ENCODE data around the gene UBXN7.
"Not testable (repeated sequence)": the region's sequence is repeated elsewhere in the genome, so short reads cannot be mapped to it uniquely, and the experiment has no call there.

The UBXN7 gene, protein sequence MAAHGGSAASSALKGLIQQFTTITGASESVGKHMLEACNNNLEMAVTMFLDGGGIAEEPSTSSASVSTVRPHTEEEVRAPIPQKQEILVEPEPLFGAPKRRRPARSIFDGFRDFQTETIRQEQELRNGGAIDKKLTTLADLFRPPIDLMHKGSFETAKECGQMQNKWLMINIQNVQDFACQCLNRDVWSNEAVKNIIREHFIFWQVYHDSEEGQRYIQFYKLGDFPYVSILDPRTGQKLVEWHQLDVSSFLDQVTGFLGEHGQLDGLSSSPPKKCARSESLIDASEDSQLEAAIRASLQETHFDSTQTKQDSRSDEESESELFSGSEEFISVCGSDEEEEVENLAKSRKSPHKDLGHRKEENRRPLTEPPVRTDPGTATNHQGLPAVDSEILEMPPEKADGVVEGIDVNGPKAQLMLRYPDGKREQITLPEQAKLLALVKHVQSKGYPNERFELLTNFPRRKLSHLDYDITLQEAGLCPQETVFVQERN

DNA sequence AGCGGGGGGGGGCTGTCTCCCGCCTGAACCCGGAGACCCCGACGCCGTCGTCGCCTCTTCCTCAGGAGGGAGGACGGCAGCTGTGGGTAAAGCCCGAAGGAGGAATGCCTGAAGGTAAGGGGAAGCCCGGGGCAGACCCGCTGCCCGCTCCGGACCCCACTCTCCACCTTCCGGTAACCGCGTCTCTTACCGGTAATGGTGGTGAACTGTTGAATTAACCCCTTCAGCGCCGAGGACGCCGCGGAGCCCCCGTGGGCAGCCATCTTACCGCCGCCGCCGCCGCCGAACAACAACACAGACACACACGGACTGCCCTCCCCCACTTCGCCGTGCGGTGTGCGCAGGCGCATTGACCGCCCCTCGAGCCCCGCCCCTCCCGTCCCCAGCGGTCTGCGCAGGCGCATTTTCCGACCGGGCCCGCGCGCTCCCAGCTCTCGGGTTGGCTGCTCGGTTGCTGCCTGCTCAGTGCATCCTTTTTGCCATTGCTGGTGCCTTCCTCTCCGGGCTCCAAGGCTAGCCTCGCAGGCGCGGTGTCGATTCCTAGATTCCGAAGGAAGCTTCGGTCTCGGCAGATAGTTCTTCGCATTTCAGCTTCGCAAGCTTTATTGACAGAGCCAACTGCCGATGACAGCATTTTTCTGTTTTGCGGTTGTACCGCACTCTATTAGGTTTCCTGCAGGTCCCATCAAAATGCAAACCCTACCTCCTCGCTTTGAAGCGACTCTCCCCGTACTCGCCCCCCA, at the start of gene UBXN7:
Gene UBXN7 (minus strand): TSS at position 291 of the 743 bp plus-strand sequence. CDS start 28 bp downstream, at position 263.
- FAIRE-seq: peak; percentile 55

DNA sequence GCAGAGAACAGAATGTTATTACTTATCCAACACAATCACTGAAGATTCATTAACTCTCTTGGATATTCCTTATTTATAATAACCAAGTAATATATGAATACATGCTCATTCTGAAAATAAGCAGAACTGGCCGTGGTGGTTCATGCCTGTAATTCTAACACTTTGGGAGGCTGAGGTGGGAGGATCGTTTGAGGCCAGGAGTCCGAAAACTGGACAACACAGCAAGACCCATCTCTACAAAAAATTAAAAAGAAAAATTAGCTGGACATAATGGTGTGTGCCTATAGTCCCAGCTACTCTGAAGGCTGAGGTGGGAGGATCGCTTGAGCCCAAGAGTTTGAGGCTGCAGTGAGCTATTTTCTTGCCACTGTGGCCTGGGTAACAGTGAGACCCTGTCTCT, 45.5 kb upstream of the UBXN7 start:
- no peak for FAIRE-seq

DNA sequence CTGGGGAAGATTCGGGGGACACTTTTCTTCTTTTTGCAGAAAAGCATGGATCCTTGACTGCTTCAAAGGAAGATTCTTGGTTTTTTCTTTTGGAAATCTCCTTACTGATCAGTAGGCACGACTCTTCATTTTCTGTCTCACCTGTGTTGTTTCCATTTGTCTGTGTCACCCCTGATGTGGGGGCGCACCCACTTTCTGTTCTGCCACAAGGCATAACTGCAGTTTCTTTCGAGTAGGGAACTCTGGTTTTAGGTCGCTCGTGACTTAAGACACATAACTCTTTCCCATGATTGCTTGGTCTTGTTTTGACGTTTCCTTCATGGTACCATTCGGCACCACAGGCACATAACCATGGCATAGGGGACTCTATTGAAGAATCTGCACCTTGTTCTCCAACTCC, 40.1 kb upstream of the UBXN7 start:
- no peak for FAIRE-seq

DNA sequence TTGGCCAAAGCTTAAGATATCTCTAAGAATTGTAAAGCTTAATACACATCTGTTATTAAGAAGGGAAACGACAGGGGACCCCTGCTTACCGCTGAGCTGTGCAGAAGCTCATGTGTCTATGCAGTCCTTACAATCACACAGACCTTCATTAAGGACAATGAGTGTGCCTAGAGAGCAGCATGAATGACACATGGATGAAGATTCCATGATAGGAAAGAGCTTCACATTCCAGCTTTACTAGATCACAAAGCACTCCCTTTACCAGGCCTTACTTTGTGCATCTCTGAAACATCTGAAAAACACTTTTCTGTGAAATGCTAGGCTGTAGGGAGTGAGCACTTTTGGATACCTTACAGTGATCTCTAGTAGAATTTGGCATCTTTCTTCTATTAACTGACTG, 39.3 kb upstream of the UBXN7 start:
- FAIRE-seq: no peak

DNA sequence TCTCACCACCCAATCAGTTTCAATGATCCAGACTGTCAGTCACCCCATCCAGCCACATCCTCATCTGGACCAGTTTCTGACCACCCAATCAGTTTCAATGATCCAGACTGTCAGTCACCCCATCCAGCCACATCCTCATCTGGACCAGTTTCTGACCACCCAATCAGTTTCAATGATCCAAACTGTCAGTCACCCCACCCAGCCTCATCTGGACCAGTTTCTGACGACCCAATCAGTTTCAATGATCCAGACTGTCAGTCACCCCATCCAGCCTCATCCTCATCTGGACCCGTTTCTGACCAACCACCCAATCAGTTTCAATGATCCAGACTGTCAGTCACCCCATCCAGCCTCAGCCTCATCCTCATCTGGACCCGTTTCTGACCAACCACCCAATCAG, 38.0 kb upstream of the UBXN7 start:
- not testable (repeated sequence) for FAIRE-seq

DNA sequence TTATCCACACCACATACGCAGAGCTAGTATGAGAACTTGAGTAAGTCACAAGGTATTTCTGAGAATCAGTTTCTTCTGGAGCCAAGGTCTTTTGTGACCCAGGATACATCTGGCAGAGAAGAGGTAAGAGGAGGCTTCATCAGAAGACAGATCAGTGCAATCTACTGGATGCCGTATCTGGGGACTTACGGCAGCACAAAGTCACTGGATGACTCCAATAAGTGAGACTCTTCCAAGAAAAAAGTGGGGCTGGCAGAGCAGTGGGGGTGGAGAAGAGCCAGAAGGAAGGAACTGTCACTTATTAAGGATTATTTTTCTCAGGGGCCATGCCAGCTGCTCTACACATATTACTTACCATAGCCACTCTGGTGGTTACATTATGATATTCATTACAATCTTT, 31.6 kb upstream of the UBXN7 start:
- FAIRE-seq: no peak

DNA sequence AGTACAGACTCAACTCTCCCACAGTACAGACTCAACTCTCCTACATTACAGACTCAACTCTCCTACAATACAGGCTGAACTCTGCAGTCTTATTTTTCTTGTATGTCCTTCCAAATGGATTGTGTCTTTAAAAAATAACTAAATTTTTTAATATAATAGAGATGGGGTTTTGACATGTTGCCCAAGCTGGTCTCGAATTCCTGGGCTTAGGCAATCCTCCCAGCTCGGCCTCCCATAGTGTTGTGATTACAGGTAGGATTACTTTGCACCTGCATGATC, 31.2 kb upstream of the UBXN7 start:
- FAIRE-seq: no peak

DNA sequence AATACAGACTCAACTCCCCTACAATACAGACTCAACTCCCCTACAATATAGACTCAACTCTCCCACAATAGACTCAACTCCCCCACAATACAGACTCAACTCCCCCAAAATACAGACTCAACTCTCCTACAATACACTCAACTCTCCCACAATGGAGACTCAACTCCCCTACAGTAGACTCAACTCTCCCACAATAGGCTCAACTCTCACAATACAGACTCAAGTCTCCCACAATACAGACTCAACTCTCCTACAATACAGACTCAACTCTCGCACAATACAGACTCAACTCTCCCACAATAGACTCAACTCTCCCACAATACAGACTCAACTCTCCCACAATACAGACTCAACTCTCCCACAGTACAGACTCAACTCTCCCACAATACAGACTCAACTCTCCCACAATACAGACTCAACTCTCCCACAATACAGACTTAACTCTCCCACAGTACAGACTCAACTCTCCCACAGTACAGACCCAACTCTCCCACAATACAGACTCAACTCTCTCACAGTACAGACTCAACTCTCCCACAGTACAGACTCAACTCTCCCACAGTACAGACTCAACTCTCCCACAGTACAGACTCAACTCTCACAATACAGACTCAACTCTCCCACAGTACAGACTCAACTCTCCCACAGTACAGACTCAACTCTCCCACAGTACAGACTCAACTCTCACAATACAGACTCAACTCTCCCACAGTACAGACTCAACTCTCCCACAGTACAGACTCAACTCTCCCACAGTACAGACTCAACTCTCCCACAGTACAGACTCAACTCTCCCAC, 30.7 kb upstream of the UBXN7 start:
- not testable (repeated sequence) for FAIRE-seq

DNA sequence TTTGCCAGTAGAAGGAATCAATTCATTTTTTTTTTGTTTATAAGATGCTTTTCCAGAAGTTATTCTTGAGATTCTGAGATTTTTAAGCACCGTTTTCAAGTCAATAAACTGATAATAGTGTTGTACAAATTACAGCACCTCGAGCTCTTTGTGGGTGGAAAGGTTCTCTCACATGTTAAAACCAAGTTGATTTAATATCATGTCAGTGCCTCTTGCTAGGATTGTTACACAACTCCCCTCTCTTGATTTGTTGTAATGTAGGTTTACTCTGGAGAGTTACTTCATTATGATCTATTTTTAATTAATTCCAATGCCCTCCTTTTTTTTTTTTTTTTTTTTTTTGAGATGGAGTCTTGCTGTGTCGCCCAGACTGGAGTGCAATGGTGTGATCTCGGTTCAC, 25.8 kb upstream of the UBXN7 start:
- no peak for FAIRE-seq

DNA sequence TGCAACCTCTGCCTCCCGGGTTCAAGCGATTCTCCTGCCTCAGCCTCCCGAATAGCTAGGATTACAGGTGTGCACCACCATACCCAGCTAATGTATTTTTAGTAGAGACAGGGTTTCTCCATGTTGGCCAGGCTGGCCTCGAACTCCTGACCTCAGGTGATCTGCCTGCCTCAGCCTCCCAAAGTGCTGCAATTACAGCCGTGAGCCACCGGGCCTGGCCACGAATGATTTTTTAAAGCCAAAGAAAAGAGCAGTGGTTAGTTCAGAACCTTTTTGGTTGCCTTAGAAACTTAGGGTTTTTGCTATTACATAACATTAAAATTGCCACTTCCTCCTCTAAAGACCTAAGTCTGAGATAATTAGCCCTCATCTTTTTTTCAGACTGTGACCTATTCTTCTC, 25.2 kb upstream of the UBXN7 start:
- not testable (repeated sequence) for FAIRE-seq

DNA sequence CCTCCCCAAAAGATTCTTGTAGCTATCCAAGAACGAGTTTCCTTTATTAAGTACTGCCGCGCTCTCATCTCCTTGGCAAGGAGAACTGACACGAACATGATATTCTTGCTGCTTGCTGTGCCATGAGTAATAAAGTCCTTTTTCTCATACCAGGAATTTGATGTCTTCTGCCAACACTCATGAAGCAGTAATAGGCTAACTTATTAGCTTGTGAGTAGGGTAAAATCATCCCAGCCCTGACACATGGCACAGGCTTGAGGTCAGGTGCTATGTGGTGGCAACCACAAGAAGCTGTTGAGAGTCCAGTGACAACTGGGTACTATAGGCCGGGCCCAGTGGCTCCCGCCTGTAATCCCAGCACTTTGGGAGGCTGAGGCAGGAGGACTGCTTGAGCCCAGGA, 22.7 kb upstream of the UBXN7 start:
- no peak for FAIRE-seq

DNA sequence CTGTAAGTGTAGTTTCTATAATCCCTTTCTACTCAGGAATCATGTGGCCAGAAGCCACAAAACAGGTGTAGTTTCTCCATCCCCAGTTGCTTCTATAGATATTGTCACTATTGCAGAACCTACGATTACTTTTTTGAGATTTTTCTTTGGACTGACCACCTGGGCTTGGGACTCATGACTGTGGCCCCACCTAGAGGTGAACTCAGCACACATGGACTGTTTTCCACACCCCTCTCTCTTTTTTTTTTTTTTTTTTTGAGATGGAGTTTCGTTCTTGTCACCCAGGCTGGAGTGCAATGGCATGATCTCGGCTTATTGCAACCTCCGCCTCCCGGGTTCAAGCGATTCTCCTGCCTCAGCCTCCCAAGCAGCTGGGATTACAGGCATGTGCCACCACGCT, 13.2 kb upstream of the UBXN7 start:
- not testable (repeated sequence) for FAIRE-seq

DNA sequence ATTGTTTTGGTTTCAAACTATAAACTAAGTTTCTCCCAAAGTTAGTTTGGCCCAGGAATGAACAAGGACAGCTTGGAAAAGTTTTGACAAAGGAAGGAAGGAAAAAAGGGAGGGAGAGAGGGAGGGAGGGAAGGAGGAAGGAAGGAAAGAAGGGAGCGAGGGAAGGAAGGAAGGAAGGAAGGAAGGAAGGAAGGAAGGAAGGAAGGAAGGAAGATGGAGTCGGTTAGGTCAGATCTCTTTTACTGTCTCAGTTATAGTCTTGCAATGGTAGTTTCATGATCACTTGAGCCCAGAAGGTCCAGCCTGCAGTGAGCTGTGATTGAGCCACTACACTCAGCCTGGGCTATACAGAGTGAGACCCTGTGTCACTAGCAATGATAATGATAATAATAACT, 12.3 kb upstream of the UBXN7 start:
- FAIRE-seq: no peak

DNA sequence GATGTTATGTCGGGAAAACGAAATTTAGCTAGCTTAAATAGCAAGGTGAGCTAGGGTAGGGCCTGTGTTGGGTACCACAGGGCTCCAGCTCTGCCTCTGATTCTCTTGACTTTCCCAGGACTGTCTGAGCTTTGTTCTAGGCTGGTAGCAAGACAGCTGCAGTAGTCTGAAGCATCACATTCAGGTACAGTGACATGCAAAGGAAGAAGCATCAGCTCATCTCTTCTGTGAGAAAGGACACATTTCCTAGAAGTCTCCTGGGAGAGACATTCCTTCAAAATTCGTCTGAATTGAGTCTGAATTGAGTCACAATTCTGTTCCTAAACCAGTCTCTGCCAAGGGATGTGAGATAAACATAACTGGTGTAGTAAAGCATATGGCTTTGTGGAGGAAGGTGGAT, 8.5 kb upstream of the UBXN7 start:
- FAIRE-seq: no peak

DNA sequence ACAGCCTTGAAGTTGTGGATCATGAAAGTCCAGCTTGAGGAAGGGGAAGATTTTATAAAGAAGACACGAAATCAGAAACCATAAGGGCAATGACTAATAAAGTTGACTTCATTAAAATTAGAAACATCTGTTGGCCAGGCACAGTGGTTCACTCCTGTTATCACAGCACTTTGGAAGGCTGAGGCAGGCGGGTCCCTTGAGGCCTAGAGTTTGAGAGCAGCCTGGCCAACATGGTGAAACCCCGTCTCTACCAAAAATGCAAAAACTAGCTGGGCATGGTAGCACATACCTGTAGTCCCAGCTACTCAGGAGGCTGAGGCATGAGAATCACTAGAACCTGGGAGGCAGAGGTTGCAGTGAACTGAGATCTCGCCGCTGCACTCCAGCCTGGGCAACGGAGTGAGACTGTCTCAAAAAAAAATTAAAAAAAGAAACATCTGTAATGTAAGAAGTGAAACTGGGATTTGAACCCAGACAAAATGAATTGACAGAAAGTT, 7.9 kb upstream of the UBXN7 start:
- FAIRE-seq: no peak

DNA sequence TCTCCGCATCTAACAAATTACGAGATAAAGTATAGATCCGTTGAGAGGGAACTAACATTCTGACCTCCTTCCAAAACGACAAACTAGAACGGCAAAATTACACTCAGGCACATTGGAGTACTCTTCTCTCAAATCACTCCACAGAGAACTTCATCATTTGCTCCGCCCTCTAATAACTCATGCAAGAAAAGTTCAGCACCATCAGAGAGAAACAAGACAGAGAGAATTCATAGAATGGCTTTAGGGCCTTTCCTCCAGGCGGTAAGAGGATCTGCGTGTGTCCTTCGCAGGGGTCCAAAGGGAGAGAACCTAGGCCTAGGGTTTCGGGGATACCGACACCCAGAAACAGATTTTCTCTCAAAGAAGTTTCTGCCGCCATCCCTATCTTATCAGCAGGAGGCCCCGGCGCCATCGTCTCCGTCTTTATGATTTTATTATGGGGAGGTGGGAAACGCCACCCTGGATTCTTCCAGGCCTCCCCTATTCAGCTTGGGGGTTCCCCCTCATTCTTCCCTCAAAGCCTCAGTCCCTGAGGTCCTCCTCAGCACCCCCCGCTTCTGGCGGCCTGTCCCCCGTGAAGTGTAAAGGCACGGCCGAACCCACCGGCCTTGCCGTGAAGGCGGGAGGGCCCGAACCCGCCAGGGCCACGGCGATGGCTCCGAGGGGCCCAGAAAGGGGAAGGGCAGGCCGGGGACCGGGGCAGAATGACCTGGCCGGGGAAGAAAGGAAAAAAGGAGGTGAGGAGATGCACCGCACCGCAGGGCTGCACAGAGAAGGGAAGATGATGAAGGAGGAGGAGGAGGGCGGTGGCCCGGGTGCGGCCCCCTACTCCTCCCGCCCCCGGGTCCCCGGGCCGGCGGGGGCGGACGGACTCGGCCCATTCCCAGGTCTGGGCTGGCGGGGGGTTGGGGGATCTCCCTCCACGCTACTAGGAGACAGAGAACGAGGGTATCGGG, 768 bp downstream of the UBXN7 start:
- no peak for FAIRE-seq

DNA sequence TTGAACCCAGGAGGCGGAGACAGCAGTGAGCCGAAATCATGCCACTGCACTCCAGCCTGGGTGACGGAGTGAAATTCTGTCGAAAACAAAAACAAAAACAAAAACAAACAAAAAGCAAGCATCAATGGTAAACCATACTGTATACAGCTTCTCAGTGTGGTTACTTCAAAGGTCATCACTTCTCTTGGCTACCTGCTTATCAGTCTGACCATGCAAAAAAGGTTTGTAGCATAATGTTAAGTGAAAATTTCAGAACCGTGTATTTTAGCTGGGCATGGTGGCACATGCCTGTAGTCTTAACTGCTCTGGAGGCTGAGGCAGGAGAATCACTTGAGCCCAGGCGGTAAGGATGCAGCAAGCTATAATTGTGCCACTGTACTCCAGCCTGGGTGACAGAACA, 4.2 kb downstream of the UBXN7 start:
- FAIRE-seq: no peak

DNA sequence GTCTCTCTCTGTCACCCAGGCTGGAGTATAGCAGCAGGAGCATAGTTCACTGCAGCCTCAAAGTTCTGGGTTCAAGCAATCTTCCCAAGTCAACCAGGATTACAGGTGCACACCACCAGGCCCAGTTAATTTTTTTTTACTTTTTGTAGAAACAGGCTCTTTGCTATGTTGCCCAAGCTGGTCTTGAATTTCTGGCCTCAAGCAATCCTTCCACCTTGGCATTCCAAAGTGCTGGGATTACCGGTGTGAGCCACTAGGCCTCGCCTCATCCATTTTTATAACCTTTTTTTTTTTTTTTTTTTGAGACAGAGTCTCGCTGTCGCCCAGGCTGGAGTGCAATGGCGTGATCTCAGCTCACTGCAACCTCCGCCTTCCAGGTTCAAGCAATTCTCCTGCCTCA, 7.8 kb downstream of the UBXN7 start:
- not testable (repeated sequence) for FAIRE-seq

DNA sequence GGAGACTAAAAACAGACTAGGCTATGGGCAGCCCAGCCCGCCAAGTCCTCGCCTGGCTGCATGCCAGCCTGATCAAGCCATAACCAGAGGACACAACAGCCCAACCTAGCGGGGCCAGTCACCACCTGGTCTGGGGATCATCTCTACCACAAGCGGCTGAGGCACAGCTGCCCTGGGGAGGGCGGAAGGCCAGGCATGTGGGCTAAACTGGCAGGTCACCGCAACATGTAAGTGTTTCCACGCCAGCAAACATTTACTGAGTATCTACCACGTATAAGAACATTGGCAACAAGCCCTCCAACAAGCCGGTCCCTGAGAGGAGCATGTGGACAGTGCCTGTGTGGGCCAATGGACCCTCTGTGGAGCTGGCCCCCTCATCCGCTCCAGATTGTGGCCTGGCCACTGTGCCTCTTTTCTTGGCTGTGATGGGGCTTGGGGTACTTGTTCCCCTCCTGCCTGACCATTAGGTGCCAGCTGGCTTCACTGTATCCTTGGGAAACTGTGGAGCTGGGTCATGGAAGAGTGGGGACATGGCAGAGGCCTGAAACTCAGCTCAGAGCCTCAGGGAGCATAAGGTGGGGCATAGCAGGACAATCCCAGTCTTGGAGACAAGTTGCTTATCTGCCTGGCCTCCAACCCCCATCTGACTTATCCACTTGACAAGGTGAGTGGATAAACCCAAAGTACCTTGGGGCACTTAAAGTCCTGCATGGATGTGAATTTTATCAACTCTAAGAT, 9.0 kb downstream of the UBXN7 start:
- FAIRE-seq: no peak

DNA sequence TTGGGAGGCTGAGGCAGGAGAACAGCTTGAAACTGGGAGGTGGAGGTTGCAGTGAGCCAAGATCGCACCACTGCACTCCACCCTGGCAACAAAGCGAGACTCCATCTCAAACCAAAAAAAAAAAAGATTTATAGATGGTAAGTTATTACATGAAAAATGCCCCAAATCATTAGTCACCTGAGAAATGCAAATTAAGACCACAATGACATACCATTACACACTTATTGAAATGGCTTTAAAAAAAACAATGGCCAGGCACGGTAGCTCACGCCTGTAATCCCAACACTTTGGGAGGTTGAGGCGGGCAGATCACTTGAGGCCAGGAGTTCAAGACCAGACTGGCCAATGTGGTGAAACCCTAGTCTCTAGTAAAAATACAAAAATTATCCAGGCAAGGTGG, 10.6 kb downstream of the UBXN7 start:
- FAIRE-seq: not testable (repeated sequence)

DNA sequence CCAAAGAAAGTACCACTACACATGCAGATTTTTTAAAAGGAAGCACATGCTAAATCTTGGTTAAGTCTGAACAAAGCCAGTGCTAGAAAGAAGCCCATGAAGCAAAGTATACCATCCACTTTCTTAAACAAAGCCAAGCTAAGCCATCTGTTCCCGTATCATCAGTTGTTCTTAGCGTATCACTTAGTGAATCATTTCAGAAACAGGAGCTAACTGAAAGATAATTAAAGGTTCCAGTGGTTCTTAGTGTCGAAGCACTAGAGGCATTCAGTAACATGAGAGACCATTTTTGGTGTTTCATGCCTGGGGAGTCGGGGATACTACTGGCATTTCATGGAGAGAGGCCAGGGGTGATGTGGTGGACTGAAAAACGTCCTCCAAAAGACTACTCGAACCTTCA, 12.8 kb downstream of the UBXN7 start:
- FAIRE-seq: no peak

DNA sequence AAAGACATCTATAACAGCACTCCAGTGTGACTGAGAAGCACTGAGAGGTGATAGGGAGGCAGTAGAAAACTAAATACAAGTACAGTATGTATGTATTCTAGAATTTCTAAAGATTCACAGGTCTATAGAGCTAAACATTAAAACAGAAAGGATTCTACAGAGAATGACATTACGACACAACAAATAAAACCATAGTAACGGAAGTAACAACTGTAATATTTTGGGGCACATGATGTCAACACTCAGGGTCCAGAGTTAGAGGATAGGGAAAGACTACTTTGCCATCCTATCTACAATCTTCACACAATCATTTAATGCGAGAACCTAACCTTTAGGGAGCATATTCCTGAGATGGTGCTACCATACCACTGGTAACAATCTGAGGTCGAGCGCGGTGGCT, 13.6 kb downstream of the UBXN7 start:
- FAIRE-seq: no peak

Measured in G401.6 (cell line).